K562 (cell line): ENCODE results near the gene FAM120B. TPM values are rescaled to one million over a fixed set of nuclear protein-coding genes. Genes with fewer than 3 reads are reported as not detected.
A peak's percentile ranks its signal among the peaks of the same experiment; 100 is the strongest.

Experiments used
- ATAC-seq: fragments of 200-7000 bp; cut with Tn5 transposase; 3 replicates; pipeline ENCODE4 v1.9.1; 2020; ENCODE audit warnings: moderate library complexity
- BruUV-seq: library from RNA; stranded (reverse); fragments of 400-500 nt; replicated peaks from 2 replicates; lab custom pipeline; 2021; lab: Mats Ljungman, UMichigan
- CTCF ChIA-PET: fragments of 300-600 bp; formaldehyde crosslinking; extraction: SDS; loops from one replicate; lab custom pipeline; 2021; ENCODE audit warnings: low intra/inter-chr PET ratio; lab: Yijun Ruan, JAX
- POLR2A ChIA-PET: fragments of 300-600, 350-650 bp; sonication (Branson Sonifier 250); formaldehyde crosslinking; extraction: SDS; loops from one replicate; lab custom pipeline; 2021; ENCODE audit warnings: antibody characterized with exemption, inconsistent platforms; lab: Yijun Ruan, JAX
- DNase-seq, 4 experiments: peaks; one replicate each; pipeline versions ENCODE4 v3.0.0 to v3.0.0-alpha.2; 2011 to 2018; ENCODE audit warnings: low spot score in 3 of 4, mixed read lengths in 3 of 4; ENCODE audit errors: extremely low read depth in 1 of 4
- FAIRE-seq: peaks from 2 replicates; lab custom pipeline; 2011; peaks lifted over from hg19 to GRCh38; lab: Jason Lieb, UNC
- H2AFZ ChIP-seq: 2 replicates; pipeline ENCODE4 v1.6.0; 2011; ENCODE audit warnings: low read depth, low read length, control low read depth, inconsistent platforms
- H3K27ac ChIP-seq: fragments of 200-600 bp; 3 replicates; pipeline ENCODE4 v1.8.0; 2011; ENCODE audit warnings: low read depth, mild to moderate bottlenecking, control low read depth, inconsistent platforms, low read length, moderate library complexity, mixed read lengths; ENCODE audit errors: extremely low read depth
- H3K27me3 ChIP-seq, 2 experiments: fragments of 300-600 bp in 1 of 2; 2 replicates in 1 of 2; 3 replicates in 1 of 2; pipeline versions ENCODE4 v1.6.0 to v1.8.0; 2011; ENCODE audit warnings: inconsistent platforms in 2 of 2, low read length in 2 of 2, mild to moderate bottlenecking in 1 of 2, mixed read lengths in 1 of 2, moderate library complexity in 1 of 2; ENCODE audit not compliant: control insufficient read depth in 2 of 2, insufficient read depth in 2 of 2
- H3K36me3 ChIP-seq: fragments of 300-600 bp; 3 replicates; pipeline ENCODE4 v1.8.0; 2011; ENCODE audit warnings: mild to moderate bottlenecking, low read length, inconsistent platforms; ENCODE audit not compliant: control insufficient read depth, insufficient read depth
- H3K4me1 ChIP-seq, 2 experiments: fragments of 200-600 bp in 1 of 2; replicated peaks in 1 of 2; 2 replicates in 1 of 2; 3 replicates in 1 of 2; pipeline versions ENCODE4 v1.5.1 to v1.8.0; 2011; ENCODE audit warnings: inconsistent platforms in 2 of 2, low read length in 2 of 2, mild to moderate bottlenecking in 1 of 2, mixed read lengths in 1 of 2, moderate library complexity in 1 of 2; ENCODE audit not compliant: control insufficient read depth in 2 of 2, insufficient read depth in 2 of 2
- H3K4me2 ChIP-seq: 2 replicates; pipeline ENCODE4 v1.6.1; 2011; ENCODE audit warnings: low read length, control low read depth, inconsistent platforms, mixed read lengths; ENCODE audit not compliant: insufficient read depth
- H3K4me3 ChIP-seq: fragments of 200-600 bp; sonication (generic), shearing (Covaris generic); 2 replicates; pipeline ENCODE4 v1.5.1; 2016; ENCODE audit warnings: control low read depth, inconsistent platforms
- H3K79me2 ChIP-seq: fragments of 200-600 bp; 3 replicates; pipeline ENCODE4 v1.8.0; 2011; ENCODE audit warnings: low read length, inconsistent platforms; ENCODE audit not compliant: control insufficient read depth, insufficient read depth
- H3K9ac ChIP-seq, 2 experiments: 2 replicates each; pipeline versions ENCODE4 v1.6.0 to v1.6.1; 2011; ENCODE audit warnings: low read depth in 2 of 2, low read length in 2 of 2, control low read depth in 1 of 2, inconsistent platforms in 1 of 2, mild to moderate bottlenecking in 1 of 2, mixed read lengths in 1 of 2; ENCODE audit not compliant: insufficient read depth in 1 of 2
- H3K9me1 ChIP-seq: one replicate; pipeline ENCODE4 v1.6.0; 2011; ENCODE audit warnings: inconsistent platforms, mild to moderate bottlenecking, low read length, moderate library complexity; ENCODE audit not compliant: control insufficient read depth, insufficient read depth
- H3K9me3 ChIP-seq: replicated peaks from 2 replicates; pipeline ENCODE4 v1.5.1; 2011; ENCODE audit warnings: low read depth, low read length, inconsistent platforms; ENCODE audit not compliant: control insufficient read depth, insufficient read depth
- H4K20me1 ChIP-seq: replicated peaks from 2 replicates; pipeline ENCODE4 v1.6.1; 2011; ENCODE audit warnings: low read length, inconsistent platforms, mixed read lengths; ENCODE audit not compliant: control insufficient read depth, insufficient read depth
- HINFP ChIP-seq: fragments of 450-650 bp; conservative IDR thresholded peaks from 2 replicates; pipeline ENCODE4 v1.6.1; 2016; ENCODE audit warnings: missing genetic modification characterization, low read depth, mild to moderate bottlenecking, control low read depth, missing compliant biosample characterization
- NKRF ChIP-seq: fragments of 450-650 bp; IDR thresholded peaks from 2 replicates; pipeline ENCODE4 v1.6.1; 2016; ENCODE audit warnings: borderline replicate concordance
- TFAP4 ChIP-seq: sonication (generic); formaldehyde crosslinking; IDR thresholded peaks from 2 replicates; pipeline ENCODE4 v1.8.0; 2022; ENCODE audit warnings: missing genetic modification reagents, mild to moderate bottlenecking, moderate library complexity, borderline replicate concordance
- ZBTB11 ChIP-seq, 3 experiments: fragments of 200-800 bp in 1 of 3; fragments of 250-450 bp in 1 of 3; fragments of 450-650 bp in 1 of 3; sonication (Bioruptor Pico) in 1 of 3; sonication (Bioruptor generic) in 1 of 3; formaldehyde crosslinking in 1 of 3; IDR thresholded peaks; 2 replicates each; pipeline versions ENCODE4 v1.6.1 to v1.8.0; 2016 to 2022; ENCODE audit warnings: mild to moderate bottlenecking in 2 of 3, missing genetic modification characterization in 2 of 3, missing compliant biosample characterization in 1 of 3, moderate library complexity in 1 of 3
- ZNF121 ChIP-seq: sonication (generic); formaldehyde crosslinking; conservative IDR thresholded peaks from 2 replicates; pipeline ENCODE4 v1.8.0; 2022; ENCODE audit warnings: missing genetic modification reagents
- ZNF263 ChIP-seq: sonication (generic); formaldehyde crosslinking; IDR thresholded peaks from 2 replicates; pipeline ENCODE4 v1.8.0; 2022; ENCODE audit warnings: mild to moderate bottlenecking, missing genetic modification reagents, borderline replicate concordance
- WGBS: fragments of 100-300 bp; shearing (Covaris generic); methylation state at CpG from one replicate; pipeline ENCODE4 v1.1.6; 2016; ENCODE audit warnings: low coverage, mixed read lengths; ENCODE audit not compliant: insufficient coverage; ENCODE audit errors: missing lambda C conversion rate; 5-methylcytosine and 5-hydroxymethylcytosine counted together
- in situ Hi-C: fragments of 300-500 bp; cut with MboI; formaldehyde crosslinking; loops from 4 replicates; pipeline ENCODE4 v1.15.0; 2018; ENCODE audit warnings: inconsistent platforms, mixed read lengths
- intact Hi-C: fragments of 100-400 bp; cut with micrococcal nuclease; formaldehyde crosslinking; loops from 2 replicates; pipeline ENCODE4 v1.14.2; 2022
- polyA plus RNA-seq, 8 experiments: library from polyadenylated mRNA; depleted of rRNA in 4 of 8; stranded (reverse) in 5 of 8; unstranded in 3 of 8; fragments of >200 nt; fragmentation: Nextera tagmentation in 2 of 8; fragmentation: Illumina TruSeq in 1 of 8; extraction: Ambion mirVana in 2 of 8; extraction: Trizol in 1 of 8; gene quantifications; 2 replicates each; pipeline versions ENCODE4 v1.2.1 to v1.2.3, GENCODE V29; 2011 to 2014; ENCODE audit warnings: inconsistent platforms in 1 of 8, missing spikeins in 1 of 8
- total RNA-seq, 7 experiments: library from RNA; depleted of rRNA in 6 of 7; stranded (reverse); fragments of >200 nt in 6 of 7; fragmentation: Illumina TruSeq in 2 of 7; extraction: Trizol in 2 of 7; gene quantifications; 2 replicates each; pipeline versions ENCODE4 v1.2.1 to v1.2.3, GENCODE V29; 2011 to 2021; ENCODE audit warnings: low replicate concordance in 1 of 7

FAM120B gene
- total and polyA plus RNA-seq, 9 of the 15 experiments (the other 6 are each of a cell fraction or from before 2014, with no cell fraction given) = 3.5 to 22.6 (median 14.7) TPM

- TF ChIP-seq NKRF = no peak
- TF ChIP-seq HINFP (tag) = no peak
- TF ChIP-seq ZNF121 = no peak
Measured at GRCh38 chr6:170289951-170290295, 16.6 kb upstream of the FAM120B start (continued).

- DNase-seq (no peak), FAIRE-seq (no peak), ATAC-seq (no peak)
- Histone ChIP-seq H3K9ac (no peak within 1 kb of the TSS), H2AFZ (no peak within 1 kb of the TSS), H3K9me1 (no peaks in the 10 kb centered on the region), H3K79me2 (no peaks in the 10 kb centered on the region), H3K4me2 (no peak within 1 kb of the TSS), H3K9me3 (no peaks in the 10 kb centered on the region), H3K4me1 (peaks cover 0 to 44% of the 10 kb centered on the region in 2 experiments; a peak in 4 of 5 replicates), H3K4me3 (no peak within 1 kb of the TSS), H3K27me3 (peaks cover 65 to 93% of the 10 kb centered on the region in 2 experiments), H4K20me1 (peaks cover 25% of the 10 kb centered on the region), H3K27ac (no peak within 1 kb of the TSS), H3K36me3 (no peaks in the 10 kb centered on the region)
- intact Hi-C loops = loop anchor here (5.0 to 10.0 kb wide), 2 partner anchors 137 to 224 kb away; no protein-coding TSS in a partner anchor
- 21% methylated on average over 54 of the region's 83 CpGs for WGBS
- ChIA-PET CTCF (interaction anchor here (0.5 kb wide), 1 partner anchor 227 kb away, joined by 3 read pairs; no protein-coding TSS in a partner anchor), POLR2A (interaction anchor here (0.8 kb wide), 1 partner anchor 9 kb away, joined by 4 read pairs; no protein-coding TSS in a partner anchor)
- in situ Hi-C loops = no loop called here
- no TSS peak for BruUV-seq
- TF ChIP-seq ZNF263 (CRISPR knock-in tag) = peak; percentile 64
- TF ChIP-seq ZBTB11 (CRISPR knock-in tag; IDR thresholded peaks at IDR 0.05) = peak in 1 of 3 experiments; percentile 34; a peak in 1 of 6 replicates
- TF ChIP-seq TFAP4 (CRISPR knock-in tag) = peak; percentile 19; the same call in 1 of the 2 replicates
Measured at GRCh38 chr6:170290296-170291128, 16.0 kb upstream of the FAM120B start, which contains the start of gene DLL1. Gene DLL1, minus strand, starts transcription at chr6:170291078. Its CDS starts 939 bp downstream, at chr6:170290139.
